Neural progenitor cell (in vitro differentiated cells): ENCODE results near the gene FLAD1.

ENCODE experiments used
- EZH2 ChIP-seq: fragments of 200-600 bp; sonication (generic); IDR thresholded peaks from 2 replicates; pipeline ENCODE4 v1.6.1; 2017; ENCODE audit warnings: antibody characterized with exemption, mild to moderate bottlenecking, moderate library complexity
- TF ChIP-seq, protein P1 (sequence below): fragments of 200-600 bp; sonication (generic); IDR thresholded peaks from 2 replicates; pipeline ENCODE4 v1.5.1; 2017; ENCODE audit warnings: antibody characterized with exemption, mild to moderate bottlenecking

GRCh38 chr1:154987326-154987725 lies 4.2 kb downstream of the FLAD1 start:
- TF ChIP-seq, protein P1, sequence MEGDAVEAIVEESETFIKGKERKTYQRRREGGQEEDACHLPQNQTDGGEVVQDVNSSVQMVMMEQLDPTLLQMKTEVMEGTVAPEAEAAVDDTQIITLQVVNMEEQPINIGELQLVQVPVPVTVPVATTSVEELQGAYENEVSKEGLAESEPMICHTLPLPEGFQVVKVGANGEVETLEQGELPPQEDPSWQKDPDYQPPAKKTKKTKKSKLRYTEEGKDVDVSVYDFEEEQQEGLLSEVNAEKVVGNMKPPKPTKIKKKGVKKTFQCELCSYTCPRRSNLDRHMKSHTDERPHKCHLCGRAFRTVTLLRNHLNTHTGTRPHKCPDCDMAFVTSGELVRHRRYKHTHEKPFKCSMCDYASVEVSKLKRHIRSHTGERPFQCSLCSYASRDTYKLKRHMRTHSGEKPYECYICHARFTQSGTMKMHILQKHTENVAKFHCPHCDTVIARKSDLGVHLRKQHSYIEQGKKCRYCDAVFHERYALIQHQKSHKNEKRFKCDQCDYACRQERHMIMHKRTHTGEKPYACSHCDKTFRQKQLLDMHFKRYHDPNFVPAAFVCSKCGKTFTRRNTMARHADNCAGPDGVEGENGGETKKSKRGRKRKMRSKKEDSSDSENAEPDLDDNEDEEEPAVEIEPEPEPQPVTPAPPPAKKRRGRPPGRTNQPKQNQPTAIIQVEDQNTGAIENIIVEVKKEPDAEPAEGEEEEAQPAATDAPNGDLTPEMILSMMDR = no peak
- no peak for TF ChIP-seq EZH2
